H4 (cell line): ENCODE measurements around the gene CPEB4. TPM values are rescaled to one million over a fixed set of nuclear protein-coding genes. Genes with fewer than 3 reads are reported as not detected.
A peak's percentile ranks its signal among the peaks of the same experiment; 100 is the strongest.

Source experiments
- DNase-seq: peaks from one replicate; pipeline ENCODE4 v3.0.0-alpha.2; 2015; ENCODE audit warnings: low spot score
- total RNA-seq: library from RNA; depleted of rRNA; stranded (reverse); fragments of >200 nt; shearing (Covaris generic); gene quantifications from 2 replicates; pipeline ENCODE4 v1.2.3, GENCODE V29; 2014

CPEB4 gene
- total RNA-seq, 1 experiment from 2014 or later: 6.2 TPM

DNA sequence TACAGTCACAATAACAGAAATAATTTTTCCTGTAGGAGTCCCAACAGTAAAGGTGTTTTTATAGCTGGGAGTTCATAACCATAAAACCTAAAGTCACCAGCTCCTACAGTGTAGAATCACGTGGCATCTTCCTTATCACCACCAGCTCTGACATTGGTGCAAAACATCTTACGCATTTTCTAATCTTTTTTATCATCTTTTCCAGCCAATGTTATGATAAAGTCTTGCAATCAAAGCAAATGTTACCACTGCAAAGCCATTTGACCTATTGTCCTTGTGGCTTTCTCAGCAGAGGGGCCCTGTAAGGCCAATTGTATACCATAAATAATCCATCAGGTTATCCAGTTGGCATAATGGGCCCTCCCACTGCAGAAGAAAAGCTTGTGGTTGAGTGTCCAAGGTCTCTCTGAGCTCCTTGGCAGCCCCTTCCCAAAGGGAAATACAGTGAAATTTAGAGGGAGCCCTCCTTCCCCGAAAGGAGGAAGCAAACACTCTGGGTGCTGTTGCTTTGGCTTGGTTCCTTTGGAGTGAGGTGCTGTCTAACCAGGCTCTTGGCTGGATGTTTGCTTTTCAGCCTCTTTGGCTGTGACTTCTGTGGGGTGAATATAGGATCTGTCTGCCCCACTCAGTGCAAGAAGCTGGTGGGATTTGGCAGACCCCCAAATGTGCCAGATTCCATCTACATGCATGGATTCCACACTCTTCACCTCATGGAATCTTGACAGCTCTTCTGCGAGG is 29.3 kb upstream of the CPEB4 start:
- no peak for DNase-seq

DNA sequence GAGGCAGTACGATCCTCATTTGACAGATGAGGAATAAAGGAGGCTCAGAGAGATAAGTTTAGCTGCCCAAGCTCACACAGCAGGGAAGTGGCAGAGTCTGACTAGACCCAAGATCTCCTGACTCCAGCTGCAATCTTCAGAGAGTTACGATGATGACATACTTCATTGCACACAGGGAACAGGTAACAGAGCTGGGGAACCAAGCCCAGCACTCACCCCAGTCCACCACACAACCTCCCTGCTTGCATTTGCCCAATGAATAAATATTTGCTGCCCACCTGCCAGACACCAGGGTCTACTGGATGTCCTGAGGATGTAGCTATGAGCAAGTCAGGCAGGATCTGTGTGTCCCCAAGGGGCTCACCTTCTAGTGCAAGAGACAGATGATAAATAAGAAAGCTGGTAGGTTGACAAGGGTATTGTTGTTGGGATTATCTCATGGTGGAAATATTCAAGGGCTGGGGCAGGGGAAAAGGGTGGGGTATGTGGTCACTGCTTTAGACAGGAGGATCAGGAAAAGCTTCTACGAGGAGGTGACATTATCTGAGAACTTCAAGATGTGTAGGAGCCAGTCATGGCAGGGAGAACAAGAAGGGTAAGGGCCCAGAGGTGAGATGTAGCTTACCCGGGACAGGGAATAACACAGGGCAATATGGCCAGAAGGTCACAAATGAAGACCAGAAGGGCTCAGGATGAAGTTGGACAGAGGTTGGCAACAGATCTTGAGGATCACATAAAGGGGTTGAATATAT is 28.6 kb upstream of the CPEB4 start:
- no peak for DNase-seq

DNA sequence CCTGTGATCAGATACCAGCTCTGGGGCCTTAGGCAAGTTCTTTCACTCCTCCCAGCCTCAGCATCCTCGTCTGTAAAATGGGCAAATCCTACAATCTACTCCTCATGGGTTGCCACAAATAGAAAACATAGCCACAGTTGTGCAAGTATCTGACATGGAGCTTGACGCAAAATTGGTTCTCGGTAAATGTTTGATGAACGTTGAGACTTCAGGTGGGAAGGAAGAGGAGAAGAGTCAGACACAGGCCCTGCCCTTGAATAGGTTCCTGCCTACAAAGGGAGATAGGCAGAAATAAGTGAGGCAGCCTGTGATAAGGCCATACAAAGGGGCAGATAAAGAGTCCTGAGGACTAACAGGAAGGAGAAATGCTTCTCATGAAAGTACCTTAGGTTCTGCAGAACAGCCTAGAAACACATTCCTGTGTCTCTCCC is 26.1 kb upstream of the CPEB4 start:
- DNase-seq: no peak

DNA sequence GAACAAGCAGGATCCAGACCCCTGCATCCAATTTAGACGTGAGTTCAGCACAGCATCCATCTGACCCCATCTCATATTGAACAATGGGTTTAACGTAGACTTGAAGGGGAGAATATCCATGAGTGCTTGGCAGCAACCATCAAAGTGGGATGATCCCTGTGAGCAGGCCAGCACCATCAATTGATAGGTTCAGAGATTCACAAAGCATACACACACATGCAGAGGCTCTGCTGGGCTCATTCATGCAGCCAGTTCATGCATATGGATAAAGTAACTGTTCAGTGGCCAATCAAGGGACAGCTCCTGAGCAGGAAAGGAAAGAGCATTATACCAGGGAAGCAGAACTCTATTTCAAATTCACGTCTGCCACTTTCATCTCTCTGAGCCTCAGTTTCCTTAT is 24.8 kb upstream of the CPEB4 start:
- DNase-seq: no peak

GRCh38 chr5:173864126-173865050 is 23.8 kb upstream of the CPEB4 start:
- DNase-seq: no peak

GRCh38 chr5:173866243-173866857 is 21.8 kb upstream of the CPEB4 start:
- DNase-seq: no peak

DNA sequence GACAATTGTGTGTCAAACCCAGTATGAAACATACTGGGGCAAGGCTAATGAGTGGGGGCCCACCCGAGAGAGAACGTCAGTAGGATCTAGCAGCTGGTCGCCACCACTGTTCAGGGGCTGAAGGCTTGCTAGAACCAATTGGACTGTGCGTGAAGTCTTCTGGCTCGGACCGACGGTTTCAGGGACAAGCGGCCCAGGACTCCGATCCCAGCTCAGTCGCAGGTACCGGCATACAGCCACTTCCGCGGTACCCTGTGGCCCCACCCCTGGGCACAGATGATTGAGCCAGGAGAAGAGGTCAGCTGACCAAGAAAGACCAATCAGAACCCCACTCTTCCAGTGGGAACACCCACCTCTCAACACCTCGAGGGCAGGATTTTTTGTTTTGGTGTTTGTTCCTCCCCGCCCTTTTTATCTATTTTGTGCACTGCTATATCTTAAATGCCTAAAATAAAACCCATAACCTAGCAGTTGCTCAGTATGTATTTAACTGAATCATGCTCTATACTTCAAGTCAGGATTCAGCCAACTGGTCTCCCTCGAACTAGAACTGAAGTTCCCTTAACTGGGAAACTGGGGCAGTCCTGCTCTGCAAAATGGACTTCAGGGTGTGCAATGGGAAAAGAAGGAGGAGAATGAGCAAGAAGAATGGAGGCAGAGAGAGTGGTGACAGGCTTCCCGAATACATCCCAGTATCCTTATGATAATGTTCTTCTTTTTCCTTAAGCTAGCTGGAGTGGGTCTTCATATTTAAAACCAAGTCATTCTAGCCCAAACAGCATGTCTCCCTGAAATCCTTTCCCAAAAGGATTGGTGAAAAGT is 21.1 kb upstream of the CPEB4 start:
- no peak for DNase-seq

- DNase-seq: peak; percentile 21
These were observed 19.9 kb upstream of the CPEB4 start for GRCh38 chr5:173868096-173868880.

- no peak for DNase-seq
These were observed 18.8 kb upstream of the CPEB4 start for GRCh38 chr5:173869316-173869715.

- DNase-seq: no peak
These were observed 15.2 kb upstream of the CPEB4 start for GRCh38 chr5:173872957-173873305.

DNA sequence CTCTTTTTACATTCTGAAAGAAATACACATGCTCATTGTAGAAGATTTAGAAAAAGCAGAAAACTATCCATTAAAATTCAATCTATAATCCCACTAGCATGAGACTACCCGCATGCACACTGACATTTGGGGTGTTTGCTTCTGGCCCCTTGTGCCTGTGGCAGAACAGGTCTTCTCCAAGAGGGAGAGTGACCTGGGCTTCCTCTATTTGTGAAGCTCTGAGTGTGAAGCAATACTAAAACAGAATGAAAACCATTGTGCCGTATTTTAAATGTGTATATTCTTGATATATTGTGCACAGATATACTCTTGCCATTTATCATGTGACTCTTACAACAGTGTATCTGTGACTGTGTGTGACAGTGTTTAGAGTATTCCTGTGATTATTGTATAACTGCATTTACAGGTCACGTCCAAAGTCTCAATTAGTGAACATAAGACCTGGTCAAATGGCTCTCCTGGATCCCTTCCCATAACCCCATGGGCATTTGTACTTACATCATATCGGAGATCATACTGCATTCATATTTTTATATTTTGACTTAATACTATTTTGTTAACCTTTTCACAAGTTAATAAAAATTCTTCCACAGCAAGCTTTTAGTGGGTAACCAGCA is 14.7 kb upstream of the CPEB4 start:
- no peak for DNase-seq

- DNase-seq: no peak
These were observed 13.0 kb upstream of the CPEB4 start for GRCh38 chr5:173875189-173875588.

- no peak for DNase-seq
These were observed 9.8 kb upstream of the CPEB4 start for GRCh38 chr5:173878224-173878967.

DNA sequence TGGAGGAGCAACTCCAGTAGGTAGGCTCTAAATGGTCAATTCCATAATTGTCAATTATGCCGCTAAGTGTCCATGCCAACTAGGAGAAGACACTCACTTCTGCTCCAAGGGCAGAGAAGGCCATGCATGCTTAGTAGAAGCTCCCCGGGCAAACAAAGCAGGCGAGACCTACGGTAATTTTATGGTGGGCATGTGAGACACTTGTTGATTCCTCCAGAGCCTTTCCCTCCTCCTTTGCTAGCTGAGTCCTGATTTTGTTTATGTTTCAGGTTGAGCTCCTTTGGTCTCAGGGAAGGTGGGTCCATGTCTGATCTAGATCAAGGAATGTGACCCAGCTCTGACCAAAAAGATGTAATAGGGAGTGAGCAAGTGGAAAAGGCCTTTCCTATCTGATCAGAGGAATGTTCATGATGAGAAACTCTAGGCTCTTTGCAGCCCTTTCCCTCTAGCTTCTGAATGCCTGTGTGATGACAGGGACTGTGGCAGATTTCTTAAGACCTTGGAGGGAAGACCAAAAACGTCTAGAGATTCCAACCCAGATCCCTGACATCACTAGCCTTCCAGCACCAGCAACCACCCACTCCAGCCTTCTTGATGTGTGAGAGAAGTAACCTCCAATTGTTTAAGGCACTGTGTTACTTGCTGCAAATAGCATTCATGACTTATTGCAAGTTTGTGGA is 7.7 kb upstream of the CPEB4 start:
- DNase-seq: no peak

- peak; percentile 26 for DNase-seq
These were observed 6.2 kb upstream of the CPEB4 start for GRCh38 chr5:173881811-173882575.

- DNase-seq: no peak
These were observed 5.5 kb upstream of the CPEB4 start for GRCh38 chr5:173882632-173883031.

GRCh38 chr5:173883347-173883924 is 4.7 kb upstream of the CPEB4 start:
- no peak for DNase-seq
